MCF 10A (cell line): Measurements from ENCODE around the gene ZFHX3. TPM values are rescaled to one million over a fixed set of nuclear protein-coding genes. Genes with fewer than 3 reads are reported as not detected.

Source experiments
- BruUV-seq: library from RNA; stranded (reverse); fragments of 400-500 nt; replicated peaks from 2 replicates; lab custom pipeline; 2021; lab: Mats Ljungman, UMichigan
- CTCF ChIA-PET: fragments of 300-600 bp; sonication (Branson Sonifier 250); formaldehyde crosslinking; extraction: SDS; loops from one replicate; lab custom pipeline; 2021; ENCODE audit warnings: antibody characterized with exemption, inconsistent platforms; lab: Yijun Ruan, JAX
- POLR2A ChIA-PET: fragments of 300-600, 350-650 bp; sonication (Branson Sonifier 250); formaldehyde crosslinking; extraction: SDS; loops from one replicate; lab custom pipeline; 2020; ENCODE audit warnings: antibody characterized with exemption, inconsistent platforms; lab: Yijun Ruan, JAX
- DNase-seq: peaks from one replicate; pipeline ENCODE4 v3.0.0-alpha.2; 2018; ENCODE audit not compliant: unreplicated experiment
- H3K27ac Mint-ChIP-seq: one replicate; pipeline ENCODE4 v1.8.0; 2022; ENCODE audit warnings: mild to moderate bottlenecking, low read depth, mixed read lengths; ENCODE audit not compliant: unreplicated experiment
- H3K27me3 Mint-ChIP-seq: one replicate; pipeline ENCODE4 v1.8.0; 2022; ENCODE audit warnings: mixed read lengths; ENCODE audit not compliant: insufficient read depth, unreplicated experiment
- H3K36me3 Mint-ChIP-seq: one replicate; pipeline ENCODE4 v1.8.0; 2022; ENCODE audit warnings: mild to moderate bottlenecking, moderate library complexity, mixed read lengths; ENCODE audit not compliant: insufficient read depth, unreplicated experiment
- H3K4me1 Mint-ChIP-seq: one replicate; pipeline ENCODE4 v1.8.0; 2022; ENCODE audit warnings: mixed read lengths; ENCODE audit not compliant: insufficient read depth, unreplicated experiment
- H3K4me3 Mint-ChIP-seq: one replicate; pipeline ENCODE4 v1.8.0; 2022; ENCODE audit warnings: mild to moderate bottlenecking, moderate library complexity, mixed read lengths; ENCODE audit not compliant: unreplicated experiment
- H3K9me3 Mint-ChIP-seq: one replicate; pipeline ENCODE4 v1.8.0; 2022; ENCODE audit warnings: mixed read lengths; ENCODE audit not compliant: unreplicated experiment
- intact Hi-C: fragments of 100-400 bp; cut with micrococcal nuclease; formaldehyde crosslinking; loops from 2 replicates; pipeline ENCODE4 v1.14.1; 2022
- total RNA-seq: library from RNA; stranded (reverse); gene quantifications from 2 replicates; pipeline ENCODE4 v1.2.3, GENCODE V29; 2022
- TF ChIP-seq, protein P1 (sequence below): fragments of 200-600 bp; IDR thresholded peaks from one replicate; pipeline ENCODE4 v1.8.0; 2022; ENCODE audit warnings: antibody characterized with exemption, mild to moderate bottlenecking; ENCODE audit not compliant: unreplicated experiment

ZFHX3 gene
- total RNA-seq, 1 experiment from 2014 or later: 27.4 TPM

DNA sequence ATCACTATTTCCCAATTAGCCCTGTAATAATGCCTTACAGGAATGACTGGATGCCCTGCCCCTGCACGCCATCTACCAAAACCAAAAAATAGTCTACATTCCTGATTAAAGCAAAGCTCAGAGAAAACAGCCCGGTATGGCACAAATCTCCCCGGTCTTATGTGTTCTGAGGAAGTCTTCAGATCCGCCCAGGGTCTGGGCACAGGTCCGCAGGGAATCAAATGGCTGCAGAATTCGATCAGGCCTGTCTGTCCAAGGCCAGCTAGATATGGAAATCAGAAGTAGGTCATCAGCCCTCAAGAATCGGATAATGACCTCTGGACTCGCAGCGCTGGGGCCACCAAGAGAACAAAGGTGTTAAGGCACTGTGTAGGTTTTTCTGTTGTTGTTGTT is 171.0 kb downstream of the ZFHX3 start:
- H3K27ac Mint-ChIP-seq: peak overlapping the region; percentile 93
- intact Hi-C loops: loop anchor here (2.0 to 5.0 kb wide), 3 partner anchors 110 to 635 kb away; no protein-coding TSS in a partner anchor
- BruUV-seq: TSS peak; percentile 54
- H3K27me3 Mint-ChIP-seq: no peaks in the 10 kb centered on the region
- ChIA-PET POLR2A (interaction anchor here (0.6 to 2.6 kb wide), 9 partner anchors 33 to 213 kb away, joined by 3 to 12 read pairs (median 4); no protein-coding TSS in a partner anchor), CTCF (interaction anchor here (0.5 to 3.1 kb wide), 5 partner anchors 44 to 735 kb away, joined by 3 to 21 read pairs (median 4); no protein-coding TSS in a partner anchor)
- H3K9me3 Mint-ChIP-seq: no peaks in the 10 kb centered on the region
- peaks cover 18% of the 10 kb centered on the region for H3K36me3 Mint-ChIP-seq
- peak; percentile 35 for DNase-seq
- H3K4me3 Mint-ChIP-seq: peak overlapping the region; percentile 51
- TF ChIP-seq, protein P1, sequence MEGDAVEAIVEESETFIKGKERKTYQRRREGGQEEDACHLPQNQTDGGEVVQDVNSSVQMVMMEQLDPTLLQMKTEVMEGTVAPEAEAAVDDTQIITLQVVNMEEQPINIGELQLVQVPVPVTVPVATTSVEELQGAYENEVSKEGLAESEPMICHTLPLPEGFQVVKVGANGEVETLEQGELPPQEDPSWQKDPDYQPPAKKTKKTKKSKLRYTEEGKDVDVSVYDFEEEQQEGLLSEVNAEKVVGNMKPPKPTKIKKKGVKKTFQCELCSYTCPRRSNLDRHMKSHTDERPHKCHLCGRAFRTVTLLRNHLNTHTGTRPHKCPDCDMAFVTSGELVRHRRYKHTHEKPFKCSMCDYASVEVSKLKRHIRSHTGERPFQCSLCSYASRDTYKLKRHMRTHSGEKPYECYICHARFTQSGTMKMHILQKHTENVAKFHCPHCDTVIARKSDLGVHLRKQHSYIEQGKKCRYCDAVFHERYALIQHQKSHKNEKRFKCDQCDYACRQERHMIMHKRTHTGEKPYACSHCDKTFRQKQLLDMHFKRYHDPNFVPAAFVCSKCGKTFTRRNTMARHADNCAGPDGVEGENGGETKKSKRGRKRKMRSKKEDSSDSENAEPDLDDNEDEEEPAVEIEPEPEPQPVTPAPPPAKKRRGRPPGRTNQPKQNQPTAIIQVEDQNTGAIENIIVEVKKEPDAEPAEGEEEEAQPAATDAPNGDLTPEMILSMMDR: no peak
- H3K4me1 Mint-ChIP-seq: peaks cover 31% of the 10 kb centered on the region

GRCh38 chr16:72876221-72876620 is 171.7 kb downstream of the ZFHX3 start:
- H3K4me1 Mint-ChIP-seq: peaks cover 31% of the 10 kb centered on the region
- TF ChIP-seq, protein P1: no peak
- peak overlapping the region; percentile 38 for H3K4me3 Mint-ChIP-seq
- DNase-seq: peak; percentile 77
- peaks cover 18% of the 10 kb centered on the region for H3K36me3 Mint-ChIP-seq
- no peaks in the 10 kb centered on the region for H3K9me3 Mint-ChIP-seq
- ChIA-PET CTCF (interaction anchor here (0.5 to 3.1 kb wide), 8 partner anchors 19 to 1413 kb away, joined by 3 to 21 read pairs (median 4); partner anchors contain the start of gene ZFHX3), POLR2A (interaction anchor here (0.6 to 2.6 kb wide), 6 partner anchors 44 to 180 kb away, joined by 3 to 12 read pairs (median 4); no protein-coding TSS in a partner anchor)
- H3K27me3 Mint-ChIP-seq: no peaks in the 10 kb centered on the region
- intact Hi-C loops: loop anchor here (2.0 to 5.0 kb wide), 3 partner anchors 111 to 634 kb away; no protein-coding TSS in a partner anchor
- peak overlapping the region; percentile 93 for H3K27ac Mint-ChIP-seq
- no TSS peak for BruUV-seq

DNA sequence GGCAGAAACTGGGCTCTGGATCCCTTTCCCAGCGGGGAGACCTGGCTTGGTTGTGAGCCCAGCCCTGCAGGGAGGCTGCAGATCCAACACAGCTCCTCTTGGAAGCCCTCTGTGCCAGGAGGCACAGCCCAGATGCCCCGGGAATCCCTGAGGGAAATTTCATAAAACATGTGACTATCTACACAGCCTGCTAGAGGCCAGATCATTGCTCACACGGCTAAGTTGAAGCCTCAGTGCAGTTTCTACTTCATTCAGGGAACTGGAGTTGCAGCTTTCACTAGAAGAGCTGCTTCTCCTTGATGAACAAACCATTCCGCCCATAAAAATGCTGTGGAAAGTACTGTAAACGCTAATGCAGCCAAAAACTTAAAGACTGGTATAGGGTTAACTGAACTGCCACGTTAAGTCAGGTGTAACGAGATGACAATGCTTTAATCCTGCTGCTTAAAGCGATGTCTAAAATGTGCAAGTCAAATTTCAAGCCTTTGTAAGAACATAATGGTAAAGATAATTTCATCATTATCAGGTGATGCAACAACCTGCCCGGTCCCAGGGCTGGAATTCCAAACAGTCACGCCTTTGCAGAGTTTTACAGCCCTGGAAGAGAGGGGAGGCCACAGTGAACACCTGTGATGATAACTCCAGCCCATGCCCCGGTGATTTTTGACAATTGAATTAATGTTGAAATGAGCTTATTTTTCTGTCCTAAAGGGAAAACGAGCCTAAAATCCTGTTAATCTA is 172.5 kb downstream of the ZFHX3 start:
- no TSS peak for BruUV-seq
- intact Hi-C loops: loop anchor here (2.0 to 5.0 kb wide), 3 partner anchors 112 to 633 kb away; no protein-coding TSS in a partner anchor
- TF ChIP-seq, protein P1: no peak
- ChIA-PET CTCF (interaction anchor here (0.9 to 3.1 kb wide), 5 partner anchors 13 to 172 kb away, joined by 3 to 21 read pairs (median 3); partner anchors contain the start of gene ZFHX3), POLR2A (interaction anchor here (1.6 to 2.6 kb wide), 3 partner anchors 58 to 180 kb away, joined by 4 to 12 read pairs (median 11); no protein-coding TSS in a partner anchor)
- H3K4me3 Mint-ChIP-seq: peak overlapping the region; percentile 38
- no peaks in the 10 kb centered on the region for H3K9me3 Mint-ChIP-seq
- H3K36me3 Mint-ChIP-seq: peaks cover 24% of the 10 kb centered on the region
- peaks cover 31% of the 10 kb centered on the region for H3K4me1 Mint-ChIP-seq
- peak; percentile 80 for DNase-seq
- H3K27me3 Mint-ChIP-seq: no peaks in the 10 kb centered on the region
- H3K27ac Mint-ChIP-seq: peak overlapping the region; percentile 93

- DNase-seq: no peak
- H3K4me1 Mint-ChIP-seq: peaks cover 33% of the 10 kb centered on the region
- ChIA-PET POLR2A (no interaction called here), CTCF (interaction anchor here (0.6 kb wide), 1 partner anchor 42 kb away, joined by 3 read pairs; no protein-coding TSS in a partner anchor)
- H3K27ac Mint-ChIP-seq: no peak overlapping the region
- H3K36me3 Mint-ChIP-seq: peaks cover 28% of the 10 kb centered on the region
- TF ChIP-seq, protein P1: no peak
- no TSS peak for BruUV-seq
- intact Hi-C loops: no loop called here
- no peaks in the 10 kb centered on the region for H3K9me3 Mint-ChIP-seq
- no peaks in the 10 kb centered on the region for H3K27me3 Mint-ChIP-seq
- H3K4me3 Mint-ChIP-seq: no peak overlapping the region
Measured at GRCh38 chr16:72873853-72874252, 174.1 kb downstream of the ZFHX3 start.
